HG02610 (cell line): ENCODE results near the gene STEAP4.

ENCODE experiments used
- ATAC-seq: cut with Tn5 transposase; IDR thresholded peaks from one replicate; pipeline ENCODE4 v1.9.1; 2021; ENCODE audit warnings: mild to moderate bottlenecking, moderate library complexity; ENCODE audit not compliant: unreplicated experiment

STEAP4 gene

DNA sequence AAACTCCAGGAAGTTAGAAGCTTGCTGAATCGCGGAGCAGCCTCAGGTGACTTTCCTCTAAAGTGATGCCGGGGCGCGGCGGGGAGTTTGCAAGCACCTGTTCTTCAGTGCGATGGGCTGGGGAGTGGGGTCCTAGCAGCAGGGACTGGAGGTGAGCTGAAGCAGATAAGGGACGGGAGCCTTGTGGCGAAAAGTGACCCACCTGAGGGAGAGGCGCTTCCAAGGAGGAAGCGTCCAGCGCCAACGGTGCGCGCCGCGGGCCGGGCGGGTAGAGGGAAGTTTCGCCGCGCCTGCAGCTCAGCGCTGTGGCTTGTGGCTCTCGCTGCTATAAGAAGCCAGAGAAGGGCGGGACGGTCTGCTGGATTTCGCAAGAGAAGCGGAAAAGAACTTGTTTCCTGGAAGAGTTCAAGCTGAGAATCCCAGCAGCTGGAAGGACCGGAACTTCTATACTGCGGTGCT lies at the start of gene STEAP4:
Gene STEAP4 (minus strand): TSS at position 305 of the 459 bp plus-strand sequence. CDS start 22,625 bp downstream, outside the sequence.
- no peak for ATAC-seq

DNA sequence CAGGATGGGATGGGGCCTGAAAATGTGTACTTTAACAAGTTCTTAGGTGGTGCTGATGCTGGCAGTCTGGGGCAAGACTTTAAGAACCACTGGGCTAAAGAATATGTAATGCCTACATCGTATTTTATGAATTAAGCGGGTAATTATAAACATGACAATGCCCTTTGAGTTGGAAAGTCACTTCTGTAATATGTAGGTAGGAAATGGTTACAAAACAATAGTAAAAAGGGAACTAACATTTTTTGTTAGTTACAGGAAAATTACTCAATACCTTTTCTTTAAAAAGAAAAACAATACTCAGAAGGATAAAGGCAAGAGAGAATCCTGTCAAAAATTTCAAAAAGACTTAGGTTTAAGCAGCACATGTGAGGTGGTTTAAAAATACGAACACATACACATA lies 48.3 kb upstream of the STEAP4 start:
- ATAC-seq = no peak

DNA sequence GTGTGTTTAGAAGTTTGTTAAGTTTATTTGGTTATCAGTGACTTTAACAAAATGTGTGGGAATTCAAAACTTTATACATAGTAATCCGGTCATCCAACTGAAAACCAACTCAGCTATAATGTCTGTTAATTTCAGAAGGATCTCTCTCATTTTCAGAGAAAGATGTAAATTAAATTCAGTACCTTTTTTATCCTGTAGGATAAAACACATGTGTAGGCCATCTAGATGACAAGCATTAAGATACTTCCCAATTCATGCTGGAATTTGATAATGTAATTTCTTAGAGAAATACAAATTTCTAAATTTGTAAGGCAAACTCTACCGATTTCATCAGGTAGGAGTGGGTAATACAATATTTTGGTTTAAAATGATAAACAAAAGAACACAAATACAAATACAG lies 43.4 kb upstream of the STEAP4 start:
- no peak for ATAC-seq

DNA sequence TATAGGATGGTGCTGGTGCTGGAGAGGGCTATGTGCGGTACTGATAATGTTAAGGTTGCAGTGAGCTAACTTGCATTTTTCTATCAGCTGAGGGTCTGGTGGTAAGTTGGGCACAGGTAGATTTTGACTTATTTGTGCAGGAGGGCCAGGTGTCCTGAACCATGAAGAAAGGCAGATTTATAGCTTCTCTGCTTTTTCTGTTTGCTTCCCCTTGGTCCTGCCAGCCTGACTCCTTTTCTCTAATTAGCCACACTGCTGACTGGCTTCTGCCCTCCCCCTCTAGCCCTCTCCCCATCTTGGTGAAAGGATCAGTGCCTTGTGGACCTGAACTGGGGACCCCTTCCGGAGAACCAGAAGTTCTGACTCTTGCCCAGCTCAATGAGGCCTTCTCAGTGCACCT lies 40.8 kb upstream of the STEAP4 start:
- ATAC-seq = no peak

DNA sequence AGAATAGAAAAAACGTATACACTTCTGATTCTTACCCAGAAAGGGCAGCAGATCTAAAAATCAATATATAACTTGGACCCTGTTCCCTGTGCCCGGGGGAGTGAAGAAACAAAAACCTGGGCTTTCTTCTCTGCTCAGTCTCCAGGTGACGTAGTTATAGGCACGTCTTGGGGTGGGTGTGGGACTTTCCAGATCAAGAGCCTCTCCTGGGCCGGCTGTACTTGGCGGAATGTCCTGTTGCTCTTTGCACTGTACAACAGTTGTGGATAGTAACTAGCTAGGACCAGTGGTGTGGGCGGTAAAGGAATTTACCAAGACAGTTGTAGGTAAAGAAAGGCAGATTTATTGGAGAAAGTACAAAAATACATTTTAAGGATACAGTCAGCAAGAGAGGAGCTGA lies 40.4 kb upstream of the STEAP4 start:
- no peak for ATAC-seq

DNA sequence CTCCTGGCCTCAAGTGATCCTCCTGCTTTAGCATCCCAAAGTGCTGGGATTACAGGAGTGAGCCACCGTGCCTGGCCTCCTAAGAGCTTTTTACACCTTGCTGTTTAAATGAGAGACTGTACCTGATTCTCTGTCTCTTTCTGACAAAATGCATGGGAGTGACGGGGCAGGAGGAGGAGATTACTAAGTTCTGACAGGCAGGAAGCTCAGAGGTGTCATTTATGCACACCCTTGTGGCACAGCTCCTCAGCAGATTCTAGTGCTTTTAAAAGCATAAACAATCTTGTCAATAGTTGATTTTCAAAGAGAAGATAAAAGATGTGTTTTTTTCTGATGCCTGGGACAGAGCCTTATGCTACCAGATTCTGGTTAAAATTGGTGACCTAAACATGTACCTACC lies 39.7 kb upstream of the STEAP4 start:
- no peak for ATAC-seq

DNA sequence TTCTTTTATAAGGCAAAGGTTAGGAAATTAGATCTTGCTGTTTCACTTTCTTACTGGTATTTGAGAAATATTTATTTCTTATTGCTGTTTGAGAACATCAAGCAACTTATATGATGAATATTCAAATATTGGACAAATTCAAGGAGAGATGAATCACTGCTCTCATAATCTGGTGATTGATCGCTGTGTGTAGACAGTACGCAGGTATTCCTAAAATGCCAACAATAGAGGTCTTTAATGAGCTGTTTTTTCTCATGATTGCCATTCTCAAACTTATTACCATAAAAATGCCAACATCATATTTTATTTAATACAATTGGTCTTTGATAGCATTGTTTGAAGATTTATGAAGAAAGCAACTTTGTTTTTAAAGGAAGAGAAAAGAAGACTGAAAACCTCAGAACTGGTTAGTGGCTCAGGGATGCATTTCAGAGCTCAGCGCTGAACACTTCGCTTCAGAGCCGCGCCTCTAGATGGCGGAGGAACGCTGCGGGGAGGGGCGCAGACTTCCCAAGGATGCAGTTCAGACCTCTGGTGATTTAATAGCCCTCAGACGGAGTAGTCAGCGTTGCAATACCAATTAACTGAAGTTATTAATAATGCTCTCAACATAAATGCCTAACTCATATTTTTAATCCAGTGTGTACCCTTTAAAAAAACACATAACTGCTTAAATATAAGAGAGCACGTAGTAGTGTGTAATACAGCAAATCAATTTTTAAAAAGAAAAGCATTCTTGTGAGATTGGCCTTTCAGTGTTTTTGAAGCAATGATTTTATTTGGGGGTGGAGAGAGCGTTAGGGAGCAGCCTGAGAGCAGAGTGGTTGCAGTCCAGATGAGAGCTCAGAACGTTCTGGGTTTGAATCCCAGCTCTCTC lies 38.5 kb upstream of the STEAP4 start:
- ATAC-seq = no peak

DNA sequence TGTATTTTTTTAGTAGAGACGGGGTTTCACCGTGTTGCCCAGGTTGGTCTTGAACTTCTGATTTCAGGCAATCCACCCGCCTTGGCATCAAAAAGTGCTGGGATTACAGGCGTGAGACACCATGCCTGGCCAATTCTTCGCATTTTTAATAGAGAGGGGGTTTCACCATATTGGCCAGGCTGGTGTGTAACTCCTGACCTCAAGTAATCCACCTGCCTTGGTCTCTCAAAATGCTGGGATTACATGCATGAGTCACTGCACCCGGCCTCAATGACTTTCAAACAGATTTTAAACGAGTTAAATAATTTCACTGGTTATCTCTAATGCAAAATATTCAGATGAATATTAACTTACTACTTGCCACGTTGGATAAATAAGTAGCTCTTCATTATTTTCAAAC lies 37.6 kb upstream of the STEAP4 start:
- no peak for ATAC-seq

DNA sequence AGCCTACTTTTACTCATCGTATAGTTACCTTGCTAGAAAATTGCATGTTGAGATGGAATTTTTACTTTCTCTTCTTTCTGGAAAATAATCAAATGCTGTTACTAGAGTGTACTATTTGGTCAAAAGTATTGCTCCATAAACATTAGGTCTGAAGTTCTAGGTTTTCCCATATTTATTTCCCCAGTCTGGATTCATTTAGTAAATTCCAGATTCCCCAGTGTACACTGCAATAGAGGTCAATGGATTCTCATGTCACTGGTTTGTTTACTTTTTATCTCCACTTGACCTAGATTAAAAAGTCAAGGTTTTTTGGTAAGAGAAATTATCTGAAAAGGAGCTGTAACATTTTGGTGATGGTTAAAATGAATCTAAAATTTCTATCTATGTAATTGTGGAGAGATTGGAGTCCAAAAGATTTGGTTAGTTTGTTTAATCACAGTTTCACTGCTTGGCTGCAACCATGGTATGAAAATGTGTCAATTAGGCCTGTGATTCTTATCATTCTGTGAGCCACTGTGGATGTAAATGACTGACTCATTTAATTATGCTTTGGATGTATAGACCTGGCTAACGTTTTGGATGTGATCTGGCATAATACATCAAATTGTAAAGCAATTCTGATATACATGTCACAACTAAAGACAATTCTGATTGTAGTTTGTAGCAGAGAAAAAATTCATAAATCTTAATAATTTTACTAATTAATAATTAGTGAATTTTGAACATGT lies 32.7 kb upstream of the STEAP4 start:
- no peak for ATAC-seq

DNA sequence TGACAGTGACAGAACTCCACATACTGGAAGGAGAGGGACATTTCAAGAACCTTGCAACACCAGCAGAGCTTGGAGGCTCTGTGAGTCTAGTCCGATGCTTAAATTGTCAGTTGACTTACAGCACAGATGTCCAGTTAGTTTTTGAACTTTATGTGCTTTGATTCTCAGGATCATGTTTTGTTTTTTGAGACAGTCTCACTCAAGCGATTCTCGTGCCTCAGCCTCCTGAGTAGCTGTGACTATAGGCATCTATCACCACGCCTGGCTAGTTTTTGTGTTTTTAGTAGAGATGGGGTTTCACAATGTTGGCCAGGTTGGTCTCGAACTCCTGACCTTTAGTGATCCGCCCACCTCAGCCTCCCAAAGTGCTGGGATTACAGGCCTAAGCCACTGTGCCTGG lies 31.8 kb upstream of the STEAP4 start:
- no peak for ATAC-seq

DNA sequence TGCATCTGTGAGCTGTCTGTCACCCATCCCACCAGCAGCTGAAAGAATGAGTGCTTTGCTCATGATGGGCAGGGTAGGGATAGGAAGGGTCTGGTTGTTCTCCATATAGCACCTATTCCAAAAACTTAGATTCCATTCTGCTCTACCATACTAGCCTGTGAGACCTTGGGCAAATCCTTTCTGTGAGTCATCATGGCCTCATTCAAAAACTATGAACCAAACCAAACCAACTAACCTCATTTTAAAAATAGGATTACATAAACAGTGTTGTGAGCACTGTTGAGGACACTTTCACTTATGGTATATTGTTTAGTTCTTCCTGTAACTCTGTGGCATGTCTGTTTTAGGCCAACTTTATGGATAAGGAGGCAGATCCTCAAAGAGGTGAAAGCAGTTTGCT lies 30.9 kb upstream of the STEAP4 start:
- no peak for ATAC-seq

DNA sequence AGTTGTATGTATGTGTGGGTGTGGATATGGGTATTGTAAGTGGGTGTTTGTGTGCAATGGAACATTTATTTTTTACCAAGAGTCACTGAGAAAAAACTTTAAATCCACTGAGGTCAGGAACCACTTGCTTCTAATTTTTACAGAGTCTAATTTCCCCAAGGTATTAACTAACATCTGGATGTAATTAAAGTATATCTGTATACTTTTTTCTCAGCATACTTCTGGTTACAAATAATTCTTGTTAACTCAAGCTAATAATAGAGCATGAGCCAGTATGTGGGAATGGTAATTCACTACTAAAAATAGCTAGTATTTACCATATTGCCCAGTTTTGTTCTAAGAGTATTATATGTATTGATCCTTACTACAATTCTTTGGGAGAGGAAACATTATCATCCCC lies 24.6 kb upstream of the STEAP4 start:
- no peak for ATAC-seq

DNA sequence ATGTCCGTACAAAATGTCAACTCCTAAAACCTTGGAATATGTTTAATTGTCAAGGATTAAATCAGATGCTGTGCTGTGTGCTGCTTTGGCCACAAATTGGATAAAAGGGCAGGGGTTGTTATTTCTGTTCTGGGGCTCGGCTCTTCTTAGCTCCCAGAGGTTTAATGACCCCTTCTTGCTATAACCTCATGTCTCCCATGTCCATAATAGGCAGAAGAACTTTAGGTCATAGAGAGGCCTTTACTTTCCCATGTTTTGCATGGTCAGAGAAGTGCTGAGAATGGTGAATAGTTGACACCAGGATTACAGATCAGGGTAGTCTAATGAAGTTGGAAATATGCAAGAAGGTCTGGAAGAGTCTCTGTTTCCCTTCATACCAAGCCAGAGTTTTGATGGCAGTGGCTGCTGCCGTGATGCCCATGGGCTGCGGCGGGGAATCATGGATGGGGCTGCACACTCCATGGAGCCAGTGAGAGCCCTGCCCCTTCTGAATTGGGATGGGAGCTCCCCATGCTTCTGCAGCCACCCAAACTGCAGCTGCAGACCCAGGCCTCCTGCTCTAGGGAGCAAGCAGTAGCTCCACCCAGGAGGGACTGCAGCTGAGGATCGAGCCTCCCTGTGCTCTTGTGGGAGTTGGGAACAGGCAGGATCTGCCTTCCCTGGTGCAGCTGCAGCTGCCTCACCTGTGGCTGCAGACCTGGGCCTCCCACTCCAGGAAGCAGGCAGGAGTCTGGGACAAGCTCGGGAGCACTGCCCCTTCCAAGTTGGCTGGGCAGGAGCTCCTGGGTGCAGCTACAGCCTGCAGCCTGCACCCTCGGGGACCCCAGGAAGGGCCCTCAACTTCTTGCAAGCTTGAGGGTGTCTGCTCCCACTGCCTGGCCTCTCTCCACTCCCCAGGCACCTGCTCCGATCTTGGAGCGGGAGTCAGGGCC lies 23.1 kb upstream of the STEAP4 start:
- ATAC-seq = no peak

DNA sequence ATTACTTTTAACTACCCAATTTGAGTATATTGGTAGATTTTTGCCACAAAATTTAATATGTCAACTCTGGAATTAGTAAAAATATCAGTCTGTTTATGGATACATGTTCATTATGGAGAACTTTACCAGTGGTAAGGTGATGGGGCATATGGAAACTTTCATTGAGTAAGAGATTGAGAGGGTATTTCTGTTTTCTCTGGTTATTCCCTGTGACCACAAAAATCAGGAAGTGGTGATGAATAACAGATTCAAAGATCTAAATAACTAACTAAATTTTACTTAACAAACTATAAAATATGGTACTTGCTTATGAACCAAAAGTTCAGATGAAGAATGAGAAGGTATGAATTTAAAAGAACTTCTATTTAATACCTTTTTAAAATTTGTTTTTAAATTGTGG lies 22.1 kb upstream of the STEAP4 start:
- peak; percentile 39 for ATAC-seq

DNA sequence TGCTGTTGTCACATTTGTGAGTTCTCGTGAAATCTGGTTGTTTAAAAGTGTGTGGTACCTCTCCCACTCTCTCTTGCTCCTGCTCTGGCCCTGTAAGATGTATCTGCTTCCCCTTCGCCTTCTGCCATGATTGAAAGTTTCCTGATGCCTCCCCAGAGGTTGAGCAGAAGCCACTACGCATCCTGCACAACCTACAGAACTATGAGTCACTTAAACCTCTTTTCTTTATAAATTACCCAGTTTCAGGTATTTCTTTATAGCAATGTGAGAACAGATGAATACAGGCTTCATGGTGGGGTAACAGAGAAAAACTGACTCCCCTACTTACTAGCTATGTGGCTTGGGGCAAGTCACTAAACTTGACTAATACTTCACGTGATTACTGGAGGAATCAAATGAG lies 18.0 kb upstream of the STEAP4 start:
- ATAC-seq = no peak

DNA sequence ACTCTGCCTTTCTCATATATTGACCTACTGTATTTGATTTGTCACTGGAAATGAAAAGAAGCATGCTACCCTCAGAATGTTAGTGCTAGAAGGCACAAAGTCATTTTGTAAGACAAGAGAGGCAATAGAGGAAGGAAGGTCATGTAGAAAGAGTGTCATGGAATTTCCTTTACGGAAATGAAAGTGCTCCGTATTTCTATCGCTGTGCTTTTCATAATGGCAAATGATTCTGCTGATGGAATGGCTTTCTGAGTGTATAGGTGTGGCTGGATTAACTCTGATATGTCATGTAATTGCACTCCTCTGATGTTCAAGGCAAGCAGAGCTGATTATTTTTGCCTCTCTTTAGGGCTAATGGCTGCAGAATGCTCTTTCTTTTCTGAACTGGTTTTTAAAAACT lies 15.5 kb upstream of the STEAP4 start:
- no peak for ATAC-seq

DNA sequence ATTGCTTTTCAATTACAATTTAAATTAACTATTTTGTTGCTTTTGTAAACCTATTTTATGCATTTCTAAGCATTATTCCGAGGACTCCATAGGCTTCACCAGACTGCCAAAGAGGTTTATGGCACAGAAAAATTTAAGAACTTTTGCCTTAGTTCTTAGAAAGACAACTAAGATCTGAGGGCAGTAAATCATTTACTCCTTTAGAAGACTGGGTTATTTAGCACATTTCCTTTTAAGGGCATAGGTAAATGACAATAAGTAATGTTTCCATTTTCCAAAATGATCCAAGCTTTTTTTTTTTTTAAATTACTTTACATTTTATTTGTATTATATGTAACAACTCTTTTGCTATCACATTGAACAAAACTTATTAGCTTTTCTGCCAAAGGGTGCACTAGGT lies 15.0 kb upstream of the STEAP4 start:
- no peak for ATAC-seq

DNA sequence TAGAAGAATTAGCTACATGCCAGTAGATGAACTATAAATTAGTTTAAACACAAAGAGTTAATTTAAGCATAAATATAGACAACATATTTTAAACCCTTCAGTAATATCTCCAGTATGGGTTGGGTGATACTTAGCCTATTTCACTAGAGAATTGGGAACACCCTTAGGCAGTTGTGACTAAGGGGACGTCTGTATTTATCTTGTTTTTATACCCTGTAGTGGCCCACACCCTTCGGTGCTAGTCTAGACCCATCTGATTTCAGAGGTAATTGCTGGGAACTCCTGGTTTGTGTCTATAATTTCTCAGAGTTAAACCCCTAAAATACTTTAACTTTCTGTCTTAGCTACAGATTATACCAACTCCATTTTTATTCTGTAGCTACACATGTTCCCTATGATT lies 11.5 kb upstream of the STEAP4 start:
- no peak for ATAC-seq

DNA sequence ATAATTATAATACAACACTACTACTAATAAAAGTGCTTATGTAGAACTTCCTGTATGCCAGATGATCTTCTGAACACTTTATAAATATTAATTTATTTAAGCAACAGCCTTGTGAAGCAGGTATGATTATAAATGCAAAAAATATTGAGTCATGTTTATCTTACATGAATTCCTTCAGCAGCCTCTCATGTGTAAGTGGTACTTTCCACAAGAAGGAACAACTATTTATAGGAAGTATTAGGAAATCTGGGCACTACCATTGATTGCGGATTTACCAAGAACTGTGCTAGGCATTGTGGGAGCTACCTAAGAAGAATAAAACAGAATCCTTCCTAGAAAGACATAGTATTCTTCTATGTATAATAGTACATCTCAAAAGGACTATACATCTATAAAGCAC lies 10.7 kb upstream of the STEAP4 start:
- ATAC-seq = no peak

DNA sequence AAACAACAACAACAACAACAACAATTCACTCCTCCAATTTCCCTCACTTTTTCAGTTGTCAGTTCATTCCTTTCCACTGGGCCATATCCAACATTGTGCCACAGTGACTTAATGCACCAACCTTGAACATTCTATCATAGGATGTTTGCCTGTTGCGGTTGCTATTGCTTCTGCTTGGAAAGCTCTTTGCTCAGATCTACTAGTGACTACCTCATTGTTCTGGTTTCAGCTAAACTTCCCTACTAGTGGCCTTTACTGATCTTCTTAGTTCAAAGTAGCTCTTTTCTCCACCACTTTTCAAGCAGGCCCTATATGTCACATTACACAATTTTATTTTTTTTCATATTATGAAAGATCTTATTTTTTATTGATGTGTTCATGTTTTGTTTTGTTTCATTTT lies 9.8 kb upstream of the STEAP4 start:
- ATAC-seq = no peak

DNA sequence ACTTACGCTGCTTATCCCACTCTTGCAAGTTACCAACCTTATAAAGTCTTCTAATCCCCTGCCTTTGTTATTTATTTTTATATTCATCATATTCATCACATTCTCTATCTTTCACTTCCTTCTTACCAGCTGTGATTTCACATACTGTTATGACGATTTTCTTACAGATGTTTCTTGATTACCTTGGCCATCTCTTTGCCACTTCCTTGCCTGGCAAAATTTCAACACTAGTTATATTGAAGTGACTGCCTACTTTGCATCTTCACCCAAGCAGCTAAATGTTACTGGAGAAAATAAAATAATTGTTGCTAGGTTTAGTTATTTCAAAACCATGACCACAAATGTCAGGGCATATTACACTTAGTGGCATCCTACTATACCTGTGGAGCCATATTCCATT lies 8.8 kb upstream of the STEAP4 start:
- no peak for ATAC-seq
